22Rv1 (cell line): ENCODE measurements around the gene COX8A.

Source experiments
- H3K27ac ChIP-seq: fragments of 450-650 bp; 2 replicates; pipeline ENCODE4 v1.5.1; 2017
- ZFX ChIP-seq: fragments of 450-650 bp; IDR thresholded peaks from 2 replicates; pipeline ENCODE4 v1.6.1; 2017; ENCODE audit warnings: antibody characterized with exemption, borderline replicate concordance
- TF ChIP-seq, protein P1 (sequence below): fragments of 450-650 bp; IDR thresholded peaks from 2 replicates; pipeline ENCODE4 v1.5.1; 2017; ENCODE audit warnings: mild to moderate bottlenecking

COX8A gene, protein sequence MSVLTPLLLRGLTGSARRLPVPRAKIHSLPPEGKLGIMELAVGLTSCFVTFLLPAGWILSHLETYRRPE

DNA sequence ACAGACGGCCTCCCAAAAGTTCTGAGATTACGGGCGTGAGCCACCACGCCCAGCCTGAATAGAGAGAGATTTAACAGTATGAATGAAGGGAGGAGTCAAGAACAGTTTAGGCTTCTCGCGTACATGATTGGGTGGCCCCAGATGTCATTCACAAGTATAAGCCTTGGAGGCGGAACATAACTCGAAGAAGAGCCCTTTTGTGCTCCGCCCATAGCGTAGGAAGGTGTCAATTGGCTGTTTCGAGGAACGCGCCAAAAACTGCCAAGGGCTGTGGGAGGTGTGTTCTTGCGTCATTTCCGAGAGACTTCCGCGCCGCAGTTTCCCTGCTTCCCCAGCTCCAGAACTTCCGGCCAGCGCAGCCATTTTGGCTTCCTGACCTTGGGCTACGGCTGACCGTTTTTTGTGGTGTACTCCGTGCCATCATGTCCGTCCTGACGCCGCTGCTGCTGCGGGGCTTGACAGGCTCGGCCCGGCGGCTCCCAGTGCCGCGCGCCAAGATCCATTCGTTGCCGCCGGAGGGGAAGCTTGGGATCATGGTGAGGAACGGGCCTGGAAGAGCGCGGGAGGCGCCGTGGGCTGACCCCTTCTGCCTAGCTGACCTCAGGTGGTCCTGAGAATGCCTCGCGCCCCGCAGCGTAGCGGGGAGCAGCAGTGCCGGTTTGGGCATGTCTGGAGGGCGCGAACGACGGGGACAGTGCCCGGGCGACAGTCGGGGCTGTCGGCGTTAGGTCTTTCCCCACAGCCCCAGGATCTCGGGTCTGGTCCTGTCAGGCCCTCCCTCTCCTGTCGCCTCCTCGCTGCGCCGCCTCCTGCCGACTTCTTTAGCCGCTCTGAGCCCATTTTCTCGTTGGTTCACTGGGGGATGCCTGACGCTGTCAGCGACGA lies at the start of gene COX8A:
Gene COX8A (plus strand): TSS at position 362 of the 885 bp plus-strand sequence. CDS start 61 bp downstream, at position 423.
- no peak for TF ChIP-seq ZFX
- TF ChIP-seq, protein P1, sequence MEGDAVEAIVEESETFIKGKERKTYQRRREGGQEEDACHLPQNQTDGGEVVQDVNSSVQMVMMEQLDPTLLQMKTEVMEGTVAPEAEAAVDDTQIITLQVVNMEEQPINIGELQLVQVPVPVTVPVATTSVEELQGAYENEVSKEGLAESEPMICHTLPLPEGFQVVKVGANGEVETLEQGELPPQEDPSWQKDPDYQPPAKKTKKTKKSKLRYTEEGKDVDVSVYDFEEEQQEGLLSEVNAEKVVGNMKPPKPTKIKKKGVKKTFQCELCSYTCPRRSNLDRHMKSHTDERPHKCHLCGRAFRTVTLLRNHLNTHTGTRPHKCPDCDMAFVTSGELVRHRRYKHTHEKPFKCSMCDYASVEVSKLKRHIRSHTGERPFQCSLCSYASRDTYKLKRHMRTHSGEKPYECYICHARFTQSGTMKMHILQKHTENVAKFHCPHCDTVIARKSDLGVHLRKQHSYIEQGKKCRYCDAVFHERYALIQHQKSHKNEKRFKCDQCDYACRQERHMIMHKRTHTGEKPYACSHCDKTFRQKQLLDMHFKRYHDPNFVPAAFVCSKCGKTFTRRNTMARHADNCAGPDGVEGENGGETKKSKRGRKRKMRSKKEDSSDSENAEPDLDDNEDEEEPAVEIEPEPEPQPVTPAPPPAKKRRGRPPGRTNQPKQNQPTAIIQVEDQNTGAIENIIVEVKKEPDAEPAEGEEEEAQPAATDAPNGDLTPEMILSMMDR = peak; percentile 28; the same call in 1 of the 2 replicates

DNA sequence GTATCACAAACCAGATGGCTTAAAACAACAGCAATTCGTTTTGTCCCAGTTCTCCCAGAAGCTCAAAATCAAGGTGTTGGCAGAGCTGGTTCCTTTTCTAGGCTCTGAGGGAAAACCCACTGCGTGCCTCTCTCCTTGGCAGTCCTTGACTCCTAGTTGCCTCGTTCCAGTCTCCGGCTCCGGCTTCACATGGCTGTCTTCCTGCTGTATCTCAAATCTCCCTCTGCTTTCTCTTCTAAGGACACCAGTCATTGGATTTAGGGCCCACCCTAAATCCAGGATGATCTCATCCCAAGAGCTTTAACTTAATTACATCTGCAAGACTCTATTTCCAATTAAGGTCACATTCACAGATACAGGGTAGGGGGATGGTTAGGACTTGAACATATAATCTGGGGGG lies 44.8 kb upstream of the COX8A start:
- no peak for TF ChIP-seq ZFX
- TF ChIP-seq, protein P1 = no peak
- no peak overlapping the region for H3K27ac ChIP-seq

More for the DNA sequence above, at the start of gene COX8A:
- H3K27ac ChIP-seq = peak within 1 kb of the TSS; percentile 96

DNA sequence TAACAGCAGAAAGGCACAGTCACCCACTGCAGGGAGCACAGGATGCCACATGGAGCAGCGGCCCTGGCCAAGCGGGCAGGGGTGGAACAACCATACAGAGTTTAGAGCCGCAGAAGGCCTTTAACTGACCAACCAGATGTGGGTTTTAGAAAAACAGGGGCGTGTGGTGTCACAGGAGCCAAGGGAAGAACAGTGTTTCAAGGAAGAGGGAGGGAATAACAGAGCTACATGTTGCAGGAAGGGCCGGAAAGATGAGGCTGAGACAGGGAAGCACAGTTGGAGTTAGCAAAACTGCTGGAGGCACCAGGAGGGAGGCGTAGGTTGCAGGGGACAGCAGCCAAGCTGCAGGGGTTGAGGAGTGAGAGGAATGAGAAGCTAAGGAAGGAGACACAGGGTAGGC lies 43.4 kb upstream of the COX8A start:
- TF ChIP-seq, protein P1 = no peak
- no peak for TF ChIP-seq ZFX
- no peak overlapping the region for H3K27ac ChIP-seq

DNA sequence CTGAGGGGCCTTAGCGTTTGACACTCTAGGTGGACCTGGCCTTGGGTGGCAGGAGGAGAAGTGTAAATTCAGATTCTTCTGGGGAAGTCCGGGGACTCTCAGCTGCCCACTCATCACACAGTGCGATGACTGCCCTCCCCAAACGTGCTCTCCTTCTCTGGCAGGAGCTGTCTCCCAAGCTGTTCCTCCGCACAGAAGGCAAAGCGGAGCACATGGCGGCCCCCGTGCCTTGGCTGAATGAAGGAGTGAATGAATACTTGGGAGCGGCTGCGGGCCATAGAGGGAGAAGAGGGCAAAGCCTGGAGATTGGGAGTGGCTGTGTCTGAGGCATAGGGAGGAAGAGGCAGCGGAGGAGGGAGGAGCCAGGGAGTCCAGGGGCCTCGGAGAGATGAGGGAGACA lies 42.5 kb upstream of the COX8A start:
- H3K27ac ChIP-seq = no peak overlapping the region
- TF ChIP-seq ZFX = no peak
- TF ChIP-seq, protein P1 = no peak

DNA sequence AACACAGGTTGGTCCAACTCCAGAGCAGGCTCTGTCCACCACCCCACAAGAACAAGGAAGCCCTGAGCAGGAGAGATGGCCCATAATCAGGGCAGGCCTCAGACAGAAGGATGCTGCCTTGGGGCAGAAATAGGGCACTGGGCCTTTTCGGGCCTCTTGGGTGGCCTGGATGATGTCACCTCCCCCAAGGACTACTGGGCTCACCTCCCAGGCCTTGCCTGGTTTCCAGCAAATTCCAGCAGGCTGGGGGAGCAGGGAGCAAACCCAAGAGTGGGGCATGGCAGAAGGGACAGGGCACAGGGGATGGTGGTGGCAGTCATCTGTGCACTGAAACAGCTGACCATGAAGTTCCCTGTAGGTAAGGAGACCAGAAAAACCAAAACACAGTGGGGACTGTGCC lies 41.0 kb upstream of the COX8A start:
- no peak overlapping the region for H3K27ac ChIP-seq

DNA sequence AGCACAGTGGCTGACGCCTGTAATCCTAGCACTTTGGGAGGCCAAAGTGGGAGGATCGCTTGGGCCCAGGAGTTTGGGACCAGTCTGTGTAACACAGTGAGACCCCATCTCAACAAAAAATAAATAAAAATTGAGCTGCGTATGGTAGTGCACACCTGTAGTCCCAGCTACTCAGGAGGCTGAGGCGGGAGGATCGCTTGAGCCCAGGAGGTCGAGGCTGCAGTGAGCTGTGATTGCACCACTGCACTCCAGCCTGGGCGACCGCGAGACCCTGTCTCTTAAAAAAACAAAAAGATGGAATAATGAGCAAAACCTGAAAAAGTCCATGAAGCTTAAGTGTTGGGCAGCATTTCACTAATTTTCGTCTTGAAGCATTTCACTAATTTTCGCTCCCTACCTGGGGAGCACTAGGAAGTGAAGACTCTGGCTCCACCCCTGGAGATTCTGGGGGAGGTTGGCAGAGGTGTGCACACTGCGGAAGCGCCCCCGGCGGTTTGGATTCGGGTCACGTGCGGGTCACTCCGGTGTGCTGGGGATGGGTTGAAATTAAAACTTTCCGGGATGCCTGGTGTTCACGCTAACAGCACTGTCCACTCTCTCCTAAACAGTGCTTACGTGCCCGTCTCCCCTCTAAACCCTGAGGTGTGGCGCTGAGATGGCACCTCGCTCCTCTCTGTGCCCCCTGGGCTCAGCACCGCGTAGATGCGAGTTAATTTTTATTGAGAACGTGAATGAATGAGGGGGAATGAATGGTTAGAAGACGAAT lies 36.5 kb upstream of the COX8A start:
- TF ChIP-seq ZFX = no peak
- TF ChIP-seq, protein P1 = no peak
- H3K27ac ChIP-seq = peak overlapping the region; percentile 91

More for the DNA sequence above, 41.0 kb upstream of the COX8A start:
- no peak for TF ChIP-seq ZFX
- TF ChIP-seq, protein P1 = no peak
